Measurements from ENCODE around the gene RABEP2. TPM values are rescaled to one million over a fixed set of nuclear protein-coding genes. Genes with fewer than 3 reads are reported as not detected.
A peak's percentile ranks its signal among the peaks of the same experiment; 100 is the strongest.
"Not testable (repeated sequence)": the region's sequence is repeated elsewhere in the genome, so short reads cannot be mapped to it uniquely, and the experiment has no call there.

The RABEP2 gene, protein sequence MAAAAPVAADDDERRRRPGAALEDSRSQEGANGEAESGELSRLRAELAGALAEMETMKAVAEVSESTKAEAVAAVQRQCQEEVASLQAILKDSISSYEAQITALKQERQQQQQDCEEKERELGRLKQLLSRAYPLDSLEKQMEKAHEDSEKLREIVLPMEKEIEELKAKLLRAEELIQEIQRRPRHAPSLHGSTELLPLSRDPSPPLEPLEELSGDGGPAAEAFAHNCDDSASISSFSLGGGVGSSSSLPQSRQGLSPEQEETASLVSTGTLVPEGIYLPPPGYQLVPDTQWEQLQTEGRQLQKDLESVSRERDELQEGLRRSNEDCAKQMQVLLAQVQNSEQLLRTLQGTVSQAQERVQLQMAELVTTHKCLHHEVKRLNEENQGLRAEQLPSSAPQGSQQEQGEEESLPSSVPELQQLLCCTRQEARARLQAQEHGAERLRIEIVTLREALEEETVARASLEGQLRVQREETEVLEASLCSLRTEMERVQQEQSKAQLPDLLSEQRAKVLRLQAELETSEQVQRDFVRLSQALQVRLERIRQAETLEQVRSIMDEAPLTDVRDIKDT
- 6.8 TPM for total RNA-seq

DNA sequence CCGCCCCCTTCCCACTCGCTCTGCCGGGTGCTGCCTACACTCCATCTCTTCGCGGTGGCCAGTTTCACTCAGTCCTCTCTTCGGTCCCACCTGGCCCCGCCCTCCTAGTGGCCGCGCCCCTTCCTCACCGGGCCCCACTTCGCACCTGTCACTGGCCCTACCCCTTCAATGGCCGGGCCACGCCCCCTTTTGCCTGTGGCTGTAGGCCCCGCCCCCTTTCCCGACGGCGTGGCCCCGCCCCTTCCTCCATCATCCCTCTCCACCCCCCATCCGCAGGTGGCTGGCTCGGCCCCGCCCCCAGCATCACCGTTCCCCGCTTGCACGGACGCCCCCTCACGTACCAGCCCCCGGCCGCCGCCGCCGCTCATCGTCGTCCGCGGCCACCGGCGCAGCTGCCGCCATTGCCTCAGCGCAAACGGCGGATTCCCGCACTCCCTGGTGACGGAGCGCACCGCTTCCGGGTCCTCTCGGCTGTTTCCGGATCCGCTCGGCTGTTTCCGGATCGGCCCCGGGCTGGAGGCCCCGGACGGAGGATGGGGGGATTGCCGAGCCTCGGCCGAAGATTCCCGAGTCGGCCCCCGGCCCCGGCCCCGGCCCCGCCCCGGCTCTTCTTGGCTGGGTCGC lies at the start of gene RABEP2:
TSS of gene RABEP2 (minus strand) at position 477 of the 624 bp plus-strand sequence. CDS start at position 402, 75 bp downstream.
- ATAC-seq (peak; percentile 94), DNase-seq (ENCODE audit: low spot score) (peak; percentile 93)

DNA sequence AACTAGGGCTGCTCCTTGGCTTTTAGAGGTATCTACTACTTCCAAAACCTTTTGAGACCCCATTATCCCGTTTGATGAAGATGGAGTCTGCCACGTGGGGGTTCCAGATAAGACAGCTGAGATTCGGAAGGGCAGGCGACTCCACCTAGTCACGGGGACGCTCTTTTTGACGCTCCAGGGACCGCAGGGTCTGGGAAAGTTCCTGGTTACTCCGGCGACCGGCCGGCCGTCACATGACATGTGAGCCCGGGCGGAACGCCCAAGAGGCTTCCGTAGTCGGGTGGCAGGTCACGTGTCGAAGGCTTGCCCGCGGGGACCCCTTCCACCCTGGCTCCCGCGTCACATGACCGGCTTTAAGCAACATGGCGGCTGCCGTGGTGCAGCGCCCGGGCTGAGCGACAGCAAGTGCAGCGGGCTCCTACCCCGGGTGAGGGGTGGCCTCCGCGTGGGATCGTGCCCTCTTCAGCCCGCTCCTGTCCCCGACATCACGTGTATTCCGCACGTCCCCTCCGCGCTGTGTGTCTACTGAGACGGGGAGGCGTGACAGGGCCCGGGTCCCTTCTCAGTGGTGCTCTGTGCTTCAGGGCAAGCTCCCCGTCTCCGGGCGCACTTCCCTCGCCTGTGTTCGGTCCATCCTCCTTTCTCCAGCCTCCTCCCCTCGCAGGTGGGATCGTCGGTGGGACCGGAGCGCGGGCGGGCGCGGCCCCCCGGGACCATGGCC lies 49.6 kb upstream of the RABEP2 start, which contains the start of gene SPNS1:
TSS of gene SPNS1 (plus strand) at position 342 of the 721 bp plus-strand sequence. CDS start at position 716, 374 bp downstream.
- DNase-seq (ENCODE audit: low spot score) (peak; percentile 99), ATAC-seq (peak; percentile 94)

DNA sequence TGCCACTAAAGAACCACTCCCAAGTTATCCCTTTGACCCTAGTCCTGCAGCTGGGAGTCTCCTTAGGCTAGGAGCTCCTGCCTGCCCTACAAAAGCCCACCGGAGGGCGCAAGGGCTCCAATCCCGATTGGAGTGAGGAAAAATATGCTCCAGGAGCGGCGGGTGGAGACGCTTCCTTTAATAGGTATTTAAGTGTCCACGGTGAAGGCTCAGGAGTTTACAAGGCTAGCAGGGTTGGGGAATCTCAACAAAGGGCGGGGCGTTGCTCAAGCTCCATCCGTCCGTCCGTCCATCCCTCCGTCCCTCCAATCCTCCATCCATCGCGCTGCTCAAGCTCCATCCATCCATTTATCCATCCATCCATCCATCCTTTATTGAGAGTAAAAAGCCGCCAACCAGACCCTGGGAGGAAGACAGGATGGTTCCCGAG lies 49.0 kb upstream of the RABEP2 start:
- DNase-seq (ENCODE audit: low spot score) (peak; percentile 53), ATAC-seq (peak; percentile 56)

DNA sequence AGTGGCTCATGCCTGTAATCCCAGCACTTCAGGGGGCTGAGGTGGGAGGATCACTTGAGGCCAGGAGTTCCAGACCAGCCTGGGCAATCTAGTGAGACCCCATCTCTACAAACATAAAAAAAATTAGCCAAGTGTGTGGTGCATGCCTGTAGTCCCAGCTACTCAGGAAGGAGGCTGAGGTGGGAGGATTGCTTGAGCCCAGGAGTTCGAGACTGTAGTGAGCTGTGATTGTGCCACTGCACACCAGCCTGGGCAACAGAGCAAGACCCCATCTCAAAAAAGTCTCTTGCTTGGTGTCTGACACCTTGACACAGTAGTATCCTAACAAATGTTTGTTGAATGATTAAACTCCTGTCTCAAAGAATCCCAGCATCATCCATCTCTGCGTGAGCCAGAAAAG lies 44.7 kb upstream of the RABEP2 start:
- DNase-seq (ENCODE audit: low spot score); ATAC-seq: not testable (repeated sequence)

GRCh38 chr16:28967156-28967555 lies 42.1 kb upstream of the RABEP2 start:
- ATAC-seq (no peak), DNase-seq (ENCODE audit: low spot score) (no peak)

DNA sequence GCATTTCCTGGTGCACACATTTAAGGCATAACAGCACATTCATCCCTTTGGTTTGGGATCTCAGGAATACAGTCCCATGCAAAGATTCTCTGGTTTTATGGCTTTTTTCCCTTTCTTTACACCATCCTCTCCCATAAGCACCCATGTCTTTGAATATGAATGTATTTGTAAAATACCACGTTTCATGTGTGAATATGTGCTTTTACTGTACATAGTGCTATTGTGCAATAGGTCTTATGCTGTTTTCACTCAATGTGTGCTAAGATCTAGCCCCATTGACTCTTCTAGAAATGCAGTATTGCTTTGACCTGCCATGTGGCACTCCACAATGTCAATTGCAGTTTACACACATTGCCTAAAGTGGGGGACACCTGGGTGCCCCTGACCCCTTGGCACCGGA lies 39.5 kb upstream of the RABEP2 start:
- DNase-seq (ENCODE audit: low spot score) (no peak), ATAC-seq (no peak)

DNA sequence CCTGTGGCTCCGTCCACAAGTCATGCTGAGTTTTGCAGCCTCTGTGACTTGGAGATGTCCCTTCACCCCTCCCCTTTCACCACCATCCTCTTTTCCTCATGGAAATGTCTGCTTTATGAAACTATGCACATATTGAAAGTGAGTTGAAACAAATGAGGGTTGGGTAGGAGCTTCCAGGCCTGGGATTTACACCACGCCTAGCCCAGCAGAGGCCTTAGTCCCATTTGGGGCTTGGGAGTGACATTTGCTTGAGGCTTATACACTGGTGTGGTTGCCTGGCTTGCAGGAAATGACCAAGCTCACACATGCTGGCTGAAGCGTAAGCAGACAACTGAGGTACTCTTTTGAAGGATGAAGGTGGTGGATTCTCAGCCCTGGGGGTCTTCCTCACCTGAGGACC lies 39.0 kb upstream of the RABEP2 start:
- ATAC-seq, result no peak
- DNase-seq (ENCODE audit: low spot score), result no peak

DNA sequence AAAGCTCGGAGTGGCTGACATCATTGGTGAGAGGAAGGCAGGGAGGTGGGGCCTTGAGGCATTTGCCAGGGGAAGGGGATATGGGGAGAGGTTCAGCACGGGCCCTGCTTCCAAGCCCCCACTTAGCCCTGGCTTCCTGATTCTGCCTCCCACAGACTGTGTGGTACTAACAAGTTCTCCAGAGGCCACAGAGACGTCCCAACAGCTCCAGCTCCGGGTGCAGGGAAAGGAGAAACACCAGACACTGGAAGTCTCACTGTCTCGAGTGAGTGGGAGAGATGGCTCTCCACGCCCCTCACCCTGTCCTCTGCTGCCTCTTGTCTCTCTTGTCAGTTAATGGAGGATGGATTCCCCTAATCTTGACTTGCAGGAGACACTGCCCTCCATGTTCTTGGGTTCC lies 33.8 kb upstream of the RABEP2 start:
- DNase-seq (ENCODE audit: low spot score), result no peak
- ATAC-seq, result no peak

DNA sequence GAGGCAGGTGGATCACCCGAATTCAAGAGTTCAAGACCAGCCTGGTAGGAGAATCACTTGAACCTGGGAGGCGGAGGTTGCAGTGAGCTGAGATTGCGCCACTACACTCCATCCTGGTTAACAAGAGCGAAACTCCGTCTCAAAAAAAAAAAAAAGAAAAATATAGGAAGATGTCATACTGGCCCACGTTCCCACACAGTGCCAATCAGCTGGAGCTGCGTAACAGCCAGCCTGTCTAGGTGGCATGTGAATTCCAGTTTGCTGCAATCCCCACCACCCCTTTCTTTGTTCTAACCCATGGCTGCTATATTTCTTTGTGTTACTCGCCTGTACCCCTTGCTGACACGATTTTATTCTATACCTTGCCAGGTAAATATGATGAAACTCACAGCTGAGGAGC lies 33.2 kb upstream of the RABEP2 start:
- ATAC-seq (no peak), DNase-seq (ENCODE audit: low spot score) (no peak)

DNA sequence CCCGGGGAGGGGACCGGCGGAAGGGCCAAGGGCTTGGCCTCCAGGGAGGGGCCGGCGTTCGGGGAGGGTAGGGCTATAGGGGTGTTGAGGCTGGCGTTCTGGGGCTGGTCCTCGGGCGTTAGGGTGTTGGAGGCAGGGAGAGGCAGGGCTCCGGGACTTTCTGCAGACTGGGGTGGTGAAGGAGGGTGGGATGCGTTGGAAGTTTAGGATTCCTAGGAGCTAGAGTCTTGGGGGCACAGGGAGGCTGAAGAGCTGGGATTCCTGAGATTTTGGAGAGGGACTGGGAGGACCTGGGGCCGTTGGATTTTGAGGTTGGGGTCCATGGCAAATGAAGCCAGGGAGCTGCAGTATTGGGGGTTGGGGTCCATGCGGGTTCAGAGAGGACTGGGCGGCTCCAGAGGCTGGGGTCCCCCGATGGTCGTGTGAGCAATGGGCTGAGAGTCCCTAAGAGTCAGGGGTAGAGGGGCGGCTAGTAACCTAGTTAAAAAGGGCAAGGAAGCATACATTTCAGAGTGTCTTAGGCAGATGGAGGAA lies 26.4 kb upstream of the RABEP2 start:
- ATAC-seq, result no peak
- no peak for DNase-seq (ENCODE audit: low spot score)

- DNase-seq (ENCODE audit: low spot score) (peak; percentile 100), ATAC-seq (peak; percentile 95)
Observed at GRCh38 chr16:28950648-28951409, 25.8 kb upstream of the RABEP2 start, which contains the start of gene NFATC2IP. NFATC2IP (plus strand) TSS chr16:28950937; CDS start chr16:28951012, 75 bp downstream.

DNA sequence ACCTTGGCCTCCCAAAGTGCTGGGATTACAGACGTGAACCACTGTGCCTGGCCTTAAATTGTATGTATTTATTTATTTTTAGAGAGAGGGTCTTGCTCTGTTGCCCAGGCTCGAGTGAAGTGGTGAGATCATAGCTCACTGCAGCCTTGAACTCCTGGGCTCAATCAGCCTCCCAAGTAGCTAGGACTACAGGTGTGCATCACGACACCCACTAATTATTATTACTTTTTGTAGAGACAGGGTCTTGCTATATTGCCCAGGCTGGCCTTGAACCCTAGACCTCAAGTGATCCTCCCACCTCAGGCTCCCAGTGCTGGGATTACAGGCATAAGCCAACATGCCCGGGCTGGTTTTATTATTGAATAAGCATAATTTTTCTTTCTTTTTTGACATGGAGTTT lies 21.6 kb upstream of the RABEP2 start:
- DNase-seq (ENCODE audit: low spot score) (no peak), ATAC-seq (no peak)

- DNase-seq (ENCODE audit: low spot score) (no peak), ATAC-seq (no peak)
Observed at GRCh38 chr16:28943281-28943680, 18.2 kb upstream of the RABEP2 start.

DNA sequence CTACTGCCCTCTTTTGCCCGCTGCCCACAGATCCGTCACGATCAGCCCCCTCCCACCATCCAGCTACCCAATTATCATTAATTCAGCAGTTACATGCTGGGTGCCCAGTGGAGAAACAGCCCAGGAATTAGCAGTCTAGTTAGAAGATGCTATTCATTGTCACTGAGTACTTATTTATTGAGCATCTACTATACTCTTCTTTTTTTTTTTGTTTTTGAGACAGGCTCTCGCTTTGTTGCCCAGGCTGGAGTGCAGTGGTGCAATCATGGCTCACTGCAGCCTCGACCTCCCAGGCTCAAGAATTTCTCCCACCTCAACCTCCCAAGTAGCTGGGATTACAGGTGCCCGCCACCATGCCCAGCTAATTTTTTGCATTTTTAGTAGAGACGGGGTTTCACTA lies 14.8 kb upstream of the RABEP2 start:
- not testable (repeated sequence) for ATAC-seq; DNase-seq (ENCODE audit: low spot score)

- DNase-seq (ENCODE audit: low spot score) (no peak), ATAC-seq (no peak)
Observed at GRCh38 chr16:28938721-28939120, 13.7 kb upstream of the RABEP2 start.

DNA sequence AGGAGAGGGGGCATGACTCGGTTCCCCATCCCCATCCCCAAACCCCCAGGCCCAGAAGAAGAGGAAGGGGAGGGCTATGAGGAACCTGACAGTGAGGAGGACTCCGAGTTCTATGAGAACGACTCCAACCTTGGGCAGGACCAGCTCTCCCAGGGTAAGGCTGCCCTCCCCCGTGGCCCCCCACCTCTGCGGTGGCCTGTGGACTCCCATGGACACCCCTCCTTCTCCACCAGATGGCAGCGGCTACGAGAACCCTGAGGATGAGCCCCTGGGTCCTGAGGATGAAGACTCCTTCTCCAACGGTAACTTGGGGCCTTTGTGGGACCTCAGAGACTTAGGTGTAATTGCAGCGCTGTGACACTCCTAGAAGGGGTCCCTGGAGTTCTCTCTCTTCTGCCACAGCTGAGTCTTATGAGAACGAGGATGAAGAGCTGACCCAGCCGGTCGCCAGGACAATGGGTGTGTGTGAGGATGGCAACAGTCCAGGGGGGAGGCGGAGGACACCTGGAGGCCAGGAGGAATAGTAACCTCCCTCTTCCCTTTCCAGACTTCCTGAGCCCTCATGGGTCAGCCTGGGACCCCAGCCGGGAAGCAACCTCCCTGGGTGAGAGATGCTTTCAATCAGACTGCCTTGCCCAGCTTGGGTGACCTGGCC lies 12.3 kb upstream of the RABEP2 start:
- no peak for DNase-seq (ENCODE audit: low spot score)
- no peak for ATAC-seq

GRCh38 chr16:28936784-28937155 lies 11.7 kb upstream of the RABEP2 start:
- ATAC-seq (no peak), DNase-seq (ENCODE audit: low spot score) (no peak)

DNA sequence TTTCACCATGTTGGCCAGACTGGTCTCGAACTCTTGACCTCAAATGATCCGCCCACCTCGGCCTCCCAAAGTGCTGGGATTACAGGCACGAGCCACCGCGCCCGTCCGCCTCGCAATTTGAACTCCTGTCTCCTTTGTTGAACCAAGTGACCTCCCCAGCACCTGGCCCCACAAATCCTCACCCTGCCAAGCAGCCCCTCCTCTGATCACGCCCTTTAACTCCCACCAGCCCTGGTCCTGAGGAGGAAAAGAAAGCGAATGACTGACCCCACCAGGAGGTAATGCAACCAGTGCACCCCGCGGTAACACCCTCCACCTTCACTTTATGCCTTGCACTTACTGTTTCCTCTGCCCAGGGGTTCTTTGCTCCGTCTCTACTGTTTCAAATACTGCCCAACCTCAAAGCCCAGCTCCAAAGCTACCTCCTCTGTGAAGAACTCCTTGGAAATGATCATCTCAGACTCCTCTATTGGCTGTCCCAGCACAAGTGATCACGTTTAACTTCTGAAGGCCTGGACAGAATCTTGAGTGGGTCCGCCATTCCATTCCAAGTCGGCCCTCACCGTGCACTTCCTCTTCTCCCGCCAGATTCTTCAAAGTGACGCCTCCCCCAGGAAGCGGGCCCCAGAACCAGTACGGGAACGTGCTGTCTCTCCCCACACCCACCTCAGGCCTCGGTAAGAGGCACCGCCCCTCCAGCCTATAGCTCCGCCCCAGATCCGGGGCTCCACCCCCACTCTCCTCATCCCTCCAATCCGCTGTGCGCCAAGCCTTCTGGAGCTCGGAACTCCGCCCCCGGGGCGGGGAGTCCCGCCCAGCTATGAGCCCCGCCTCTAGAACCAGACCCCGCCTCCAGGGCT lies 11.1 kb upstream of the RABEP2 start:
- ATAC-seq (peak; percentile 97), DNase-seq (ENCODE audit: low spot score) (peak; percentile 72)

DNA sequence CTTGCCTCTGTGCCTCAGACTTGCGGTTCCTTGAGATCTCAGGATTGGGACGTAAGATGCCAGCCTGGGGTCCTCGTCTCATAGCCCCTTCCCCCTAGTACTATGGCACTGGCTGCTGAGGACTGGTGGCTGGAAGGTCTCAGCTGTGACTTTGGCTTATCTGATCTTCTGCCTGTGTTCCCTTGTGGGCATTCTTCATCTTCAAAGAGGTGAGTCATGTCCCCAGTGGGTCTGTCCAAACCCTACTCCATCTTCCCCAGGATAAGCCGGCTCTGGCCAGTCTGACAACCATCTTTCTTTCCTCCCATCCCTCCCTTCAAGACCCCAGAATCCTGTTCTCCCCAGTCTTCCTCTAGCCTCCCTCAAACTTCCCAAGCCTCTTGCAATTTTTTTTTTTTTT lies 10.3 kb upstream of the RABEP2 start:
- DNase-seq (ENCODE audit: low spot score), result no peak
- ATAC-seq, result no peak
